Caco-2 (cell line): ENCODE measurements around the gene SHKBP1. TPM values are rescaled to one million over a fixed set of nuclear protein-coding genes. Genes with fewer than 3 reads are reported as not detected.

Experiments
- BruUV-seq: library from RNA; stranded (reverse); fragments of 400-500 nt; replicated peaks from 2 replicates; lab custom pipeline; 2021; lab: Mats Ljungman, UMichigan
- CTCF ChIA-PET: fragments of 300-600 bp; sonication (Branson Sonifier 250); formaldehyde crosslinking; loops from one replicate; lab custom pipeline; 2022; ENCODE audit warnings: antibody characterized with exemption; lab: Charles Lee
- POLR2A ChIA-PET: fragments of 300-600 bp; sonication (Branson Sonifier 250); formaldehyde crosslinking; loops from one replicate; lab custom pipeline; 2022; ENCODE audit warnings: antibody characterized with exemption; lab: Charles Lee
- DNase-seq, 2 experiments: peaks; one replicate each; pipeline versions ENCODE4 v3.0.0 to v3.0.0-alpha.2; 2020 to 2022
- H3K27me3 ChIP-seq: replicated peaks from 2 replicates; pipeline ENCODE4 v1.6.0; 2011; ENCODE audit warnings: low read length; ENCODE audit not compliant: control insufficient read depth, insufficient read depth
- H3K36me3 ChIP-seq: 2 replicates; pipeline ENCODE4 v1.5.1; 2011; ENCODE audit warnings: low read length; ENCODE audit not compliant: control insufficient read depth, insufficient read depth
- H3K4me1 ChIP-seq: fragments of 250-450 bp; sonication (Bioruptor Pico); 2 replicates; pipeline ENCODE4 v1.5.1; 2020; ENCODE audit warnings: mild to moderate bottlenecking
- H3K4me3 ChIP-seq: 2 replicates; pipeline ENCODE4 v1.5.1; 2011; ENCODE audit warnings: low read depth, mild to moderate bottlenecking, control low read depth, low read length
- H3K9me3 ChIP-seq: fragments of 250-450 bp; sonication (Bioruptor Pico); 2 replicates; pipeline ENCODE4 v1.5.1; 2020; ENCODE audit warnings: mild to moderate bottlenecking, moderate library complexity
- H3K27ac Mint-ChIP-seq: one replicate; pipeline ENCODE4 v1.8.0; 2022; ENCODE audit warnings: mixed read lengths; ENCODE audit not compliant: unreplicated experiment
- H3K27me3 Mint-ChIP-seq: one replicate; pipeline ENCODE4 v1.8.0; 2022; ENCODE audit warnings: mixed read lengths; ENCODE audit not compliant: insufficient read depth, unreplicated experiment
- H3K36me3 Mint-ChIP-seq: one replicate; pipeline ENCODE4 v1.8.0; 2022; ENCODE audit warnings: mild to moderate bottlenecking, mixed read lengths; ENCODE audit not compliant: insufficient read depth, unreplicated experiment
- H3K4me1 Mint-ChIP-seq: one replicate; pipeline ENCODE4 v1.8.0; 2022; ENCODE audit warnings: low read depth, mixed read lengths; ENCODE audit not compliant: unreplicated experiment
- H3K4me3 Mint-ChIP-seq: one replicate; pipeline ENCODE4 v1.8.0; 2022; ENCODE audit warnings: mild to moderate bottlenecking, moderate library complexity, mixed read lengths; ENCODE audit not compliant: unreplicated experiment
- H3K9me3 Mint-ChIP-seq: one replicate; pipeline ENCODE4 v1.8.0; 2022; ENCODE audit warnings: mixed read lengths; ENCODE audit not compliant: unreplicated experiment
- intact Hi-C: fragments of 100-400 bp; cut with micrococcal nuclease; formaldehyde crosslinking; loops from one replicate; pipeline ENCODE4 v1.10.0; 2022; ENCODE audit not compliant: unreplicated experiment
- total RNA-seq: library from RNA; stranded (reverse); gene quantifications from 2 replicates; pipeline ENCODE4 v1.2.3, GENCODE V29; 2022
- TF ChIP-seq, protein P1 (sequence below), 2 experiments: fragments of 200-600 bp in 1 of 2; IDR thresholded peaks; 1 replicate in 1 of 2; 2 replicates in 1 of 2; pipeline versions ENCODE4 v1.5.1 to v1.8.0; 2011 to 2022; ENCODE audit warnings: antibody characterized with exemption in 1 of 2, control low read depth in 1 of 2, inconsistent platforms in 1 of 2, low read depth in 1 of 2, low read length in 1 of 2, mild to moderate bottlenecking in 1 of 2, moderate library complexity in 1 of 2; ENCODE audit not compliant: insufficient read depth in 1 of 2, severe bottlenecking in 1 of 2, unreplicated experiment in 1 of 2

SHKBP1 gene
- total RNA-seq, 1 experiment from 2014 or later = 82.6 TPM

GRCh38 chr19:40629346-40629745 lies 52.7 kb downstream of the SHKBP1 start:
- BruUV-seq = no TSS peak

GRCh38 chr19:40630571-40631160 lies 54.0 kb downstream of the SHKBP1 start:
- no TSS peak for BruUV-seq
- Mint-ChIP-seq H3K36me3 (no peaks in the 10 kb centered on the region), H3K4me1 (peaks cover 7% of the 10 kb centered on the region), H3K27me3 (peaks cover 2% of the 10 kb centered on the region), H3K27ac (no peak overlapping the region), H3K9me3 (no peaks in the 10 kb centered on the region), H3K4me3 (no peak overlapping the region)
- ChIA-PET CTCF (interaction anchor here (0.6 kb wide), 1 partner anchor 146 kb away, joined by 4 read pairs; no protein-coding TSS in a partner anchor), POLR2A (no interaction called here)
- peaks cover 2% of the 10 kb centered on the region; the same call in 1 of the 2 replicates for H3K27me3 ChIP-seq
- TF ChIP-seq, protein P1, sequence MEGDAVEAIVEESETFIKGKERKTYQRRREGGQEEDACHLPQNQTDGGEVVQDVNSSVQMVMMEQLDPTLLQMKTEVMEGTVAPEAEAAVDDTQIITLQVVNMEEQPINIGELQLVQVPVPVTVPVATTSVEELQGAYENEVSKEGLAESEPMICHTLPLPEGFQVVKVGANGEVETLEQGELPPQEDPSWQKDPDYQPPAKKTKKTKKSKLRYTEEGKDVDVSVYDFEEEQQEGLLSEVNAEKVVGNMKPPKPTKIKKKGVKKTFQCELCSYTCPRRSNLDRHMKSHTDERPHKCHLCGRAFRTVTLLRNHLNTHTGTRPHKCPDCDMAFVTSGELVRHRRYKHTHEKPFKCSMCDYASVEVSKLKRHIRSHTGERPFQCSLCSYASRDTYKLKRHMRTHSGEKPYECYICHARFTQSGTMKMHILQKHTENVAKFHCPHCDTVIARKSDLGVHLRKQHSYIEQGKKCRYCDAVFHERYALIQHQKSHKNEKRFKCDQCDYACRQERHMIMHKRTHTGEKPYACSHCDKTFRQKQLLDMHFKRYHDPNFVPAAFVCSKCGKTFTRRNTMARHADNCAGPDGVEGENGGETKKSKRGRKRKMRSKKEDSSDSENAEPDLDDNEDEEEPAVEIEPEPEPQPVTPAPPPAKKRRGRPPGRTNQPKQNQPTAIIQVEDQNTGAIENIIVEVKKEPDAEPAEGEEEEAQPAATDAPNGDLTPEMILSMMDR (IDR thresholded peaks at IDR 0.05; ENCODE audit: insufficient read depth in 1 of 2, low read depth in 1 of 2, low read length in 1 of 2, severe bottlenecking in 1 of 2, unreplicated experiment in 1 of 2) = no peak
- no peak for DNase-seq
- intact Hi-C loops = no loop called here
- peaks cover 5% of the 10 kb centered on the region for H3K4me1 ChIP-seq
- H3K36me3 ChIP-seq = no peaks in the 10 kb centered on the region; the same call in 1 of the 2 replicates
- H3K4me3 ChIP-seq = no peak overlapping the region
- no peaks in the 10 kb centered on the region for H3K9me3 ChIP-seq

More at GRCh38 chr19:40629346-40629745, 52.7 kb downstream of the SHKBP1 start:
- Mint-ChIP-seq H3K4me3 (no peak overlapping the region), H3K4me1 (peaks cover 13% of the 10 kb centered on the region), H3K9me3 (no peaks in the 10 kb centered on the region), H3K27ac (no peak overlapping the region), H3K36me3 (no peaks in the 10 kb centered on the region), H3K27me3 (no peaks in the 10 kb centered on the region)
- ChIA-PET POLR2A (no interaction called here), CTCF (no interaction called here)
- H3K4me3 ChIP-seq = no peak overlapping the region
- H3K4me1 ChIP-seq = peaks cover 4% of the 10 kb centered on the region
- H3K27me3 ChIP-seq = no peaks in the 10 kb centered on the region
- intact Hi-C loops = no loop called here
- no peaks in the 10 kb centered on the region for H3K9me3 ChIP-seq
- H3K36me3 ChIP-seq = no peaks in the 10 kb centered on the region; the same call in 1 of the 2 replicates
- TF ChIP-seq, protein P1 (IDR thresholded peaks at IDR 0.05; ENCODE audit: insufficient read depth in 1 of 2, low read depth in 1 of 2, low read length in 1 of 2, severe bottlenecking in 1 of 2, unreplicated experiment in 1 of 2) = no peak
- no peak for DNase-seq

GRCh38 chr19:40632311-40633036 lies 55.8 kb downstream of the SHKBP1 start:
- Mint-ChIP-seq H3K4me3 (no peak overlapping the region), H3K9me3 (no peaks in the 10 kb centered on the region), H3K36me3 (no peaks in the 10 kb centered on the region), H3K27me3 (peaks cover 2% of the 10 kb centered on the region), H3K27ac (no peak overlapping the region), H3K4me1 (peaks cover 7% of the 10 kb centered on the region)
- Histone ChIP-seq H3K4me1 (peaks cover 5% of the 10 kb centered on the region), H3K27me3 (peaks cover 2% of the 10 kb centered on the region; the same call in 1 of the 2 replicates), H3K36me3 (no peaks in the 10 kb centered on the region; the same call in 1 of the 2 replicates), H3K4me3 (no peak overlapping the region), H3K9me3 (no peaks in the 10 kb centered on the region)
- intact Hi-C loops = no loop called here
- TF ChIP-seq, protein P1 (IDR thresholded peaks at IDR 0.05; ENCODE audit: insufficient read depth in 1 of 2, low read depth in 1 of 2, low read length in 1 of 2, severe bottlenecking in 1 of 2, unreplicated experiment in 1 of 2) = no peak
- POLR2A ChIA-PET = no interaction called here
- DNase-seq = no peak
- CTCF ChIA-PET = no interaction called here
- BruUV-seq = no TSS peak
